C1 segment of cervical spinal cord (tissue), 14 donors: ENCODE measurements around the gene GNPTAB.
A peak's percentile ranks its signal among the peaks of the same experiment; 100 is the strongest.
"Not testable (repeated sequence)": the region's sequence is repeated elsewhere in the genome, so short reads cannot be mapped to it uniquely, and the experiment has no call there.

ENCODE experiments used
- DNase-seq, 14 donors: peaks; one replicate each; lab custom pipeline; 2025; lab: John Stamatoyannopoulos, UW

GNPTAB gene

GRCh38 chr12:101738920-101739665, 91.7 kb downstream of the GNPTAB start, which contains the start of gene SYCP3:
Gene SYCP3, minus strand, starts transcription at chr12:101739462. Its CDS starts 1,527 bp downstream, at chr12:101737935.
- no peak for DNase-seq

GRCh38 chr12:101737476-101737875, 93.3 kb downstream of the GNPTAB start:
- DNase-seq = no peak

- DNase-seq = not testable (repeated sequence)
These were observed 96.3 kb downstream of the GNPTAB start for GRCh38 chr12:101734482-101734881.

GRCh38 chr12:101733166-101733565, 97.6 kb downstream of the GNPTAB start:
- no peak for DNase-seq

- DNase-seq = no peak
These were observed 98.4 kb downstream of the GNPTAB start for GRCh38 chr12:101732318-101732717.

- DNase-seq = no peak
These were observed 100.9 kb downstream of the GNPTAB start for GRCh38 chr12:101729842-101730241.

GRCh38 chr12:101727098-101727497, 103.7 kb downstream of the GNPTAB start:
- no peak for DNase-seq

GRCh38 chr12:101722392-101722791, 108.4 kb downstream of the GNPTAB start:
- DNase-seq = no peak

GRCh38 chr12:101720118-101720517, 110.6 kb downstream of the GNPTAB start:
- DNase-seq = no peak

- no peak for DNase-seq
These were observed 111.2 kb downstream of the GNPTAB start for GRCh38 chr12:101719566-101719965.

- DNase-seq = no peak
These were observed 115.8 kb downstream of the GNPTAB start for GRCh38 chr12:101714877-101715444.

- DNase-seq = no peak
These were observed 116.8 kb downstream of the GNPTAB start for GRCh38 chr12:101713930-101714329.

GRCh38 chr12:101713059-101713682, 117.6 kb downstream of the GNPTAB start:
- DNase-seq = peak in 12 of 14 donors; percentile 9 to 58 (median 25)

GRCh38 chr12:101710288-101710687, 120.5 kb downstream of the GNPTAB start:
- no peak for DNase-seq

- DNase-seq = no peak
These were observed 123.5 kb downstream of the GNPTAB start for GRCh38 chr12:101707131-101707782.

- DNase-seq = no peak
These were observed 124.4 kb downstream of the GNPTAB start for GRCh38 chr12:101706403-101706802.

GRCh38 chr12:101703487-101703886, 127.3 kb downstream of the GNPTAB start:
- DNase-seq = no peak

- peak in 1 of 14 donors; percentile 54 for DNase-seq
These were observed 130.4 kb downstream of the GNPTAB start for GRCh38 chr12:101700299-101700820.

- DNase-seq = peak in 3 of 14 donors; percentile 6 to 69 (median 42)
These were observed 131.9 kb downstream of the GNPTAB start for GRCh38 chr12:101698800-101699347.

- peak; percentile 1 to 84 (median 56) for DNase-seq
These were observed 132.6 kb downstream of the GNPTAB start for GRCh38 chr12:101697930-101698799.
